Lung (tissue), 12 donors: ENCODE results near the gene CRIP3. TPM values are rescaled to one million over a fixed set of nuclear protein-coding genes. Genes with fewer than 3 reads are reported as not detected.

Experiments
- ATAC-seq: fragments of 200-7000 bp; cut with Tn5 transposase; one replicate; pipeline ENCODE4 v1.9.1; 2020; ENCODE audit warnings: moderate number of reproducible peaks; ENCODE audit not compliant: insufficient read depth, low FRiP score
- DNase-seq, 3 donors: peaks; one replicate each; pipeline ENCODE4 v3.0.0-alpha.2; 2013 to 2017
- H3K27ac ChIP-seq, 2 donors: one replicate each; pipeline ENCODE4 v1.5.1; 2013; ENCODE audit warnings: mild to moderate bottlenecking in 2 of 2, moderate library complexity in 2 of 2, control low read depth in 1 of 2, inconsistent platforms in 1 of 2, low read depth in 1 of 2, low read length in 1 of 2
- H3K27me3 ChIP-seq, 3 donors: one replicate each; pipeline ENCODE4 v1.5.1; 2013; ENCODE audit warnings: low read length in 2 of 3; ENCODE audit not compliant: control insufficient read depth in 3 of 3, insufficient read depth in 3 of 3
- H3K36me3 ChIP-seq, 4 donors: one replicate each; pipeline ENCODE4 v1.5.1; 2013; ENCODE audit warnings: low read length in 4 of 4, mild to moderate bottlenecking in 1 of 4, moderate library complexity in 1 of 4; ENCODE audit not compliant: control insufficient read depth in 4 of 4, insufficient read depth in 4 of 4
- H3K4me1 ChIP-seq, 5 donors: one replicate each; pipeline ENCODE4 v1.5.1; 2013; ENCODE audit warnings: low read length in 5 of 5, mild to moderate bottlenecking in 2 of 5, moderate library complexity in 1 of 5; ENCODE audit not compliant: control insufficient read depth in 5 of 5, insufficient read depth in 5 of 5
- H3K4me3 ChIP-seq: one replicate; pipeline ENCODE4 v1.5.1; 2013; ENCODE audit warnings: mild to moderate bottlenecking, control low read depth, moderate library complexity
- H3K9ac ChIP-seq, 2 donors: one replicate each; pipeline ENCODE4 v1.5.1; 2013; ENCODE audit warnings: low read length in 2 of 2, control low read depth in 1 of 2; ENCODE audit not compliant: insufficient read depth in 1 of 2
- H3K9me3 ChIP-seq, 4 donors: one replicate each; pipeline ENCODE4 v1.5.1; 2013; ENCODE audit warnings: low read length in 3 of 4, mild to moderate bottlenecking in 1 of 4, moderate library complexity in 1 of 4; ENCODE audit not compliant: control insufficient read depth in 4 of 4, insufficient read depth in 3 of 4
- CTCF ChIP-seq: IDR thresholded peaks from 2 replicates; pipeline ENCODE4 v1.5.1; 2012; ENCODE audit warnings: mild to moderate bottlenecking; ENCODE audit errors: control extremely low read depth, extremely low read depth
- WGBS, 2 donors: extraction: QIAGEN DNeasy Blood & Tissue Kit; methylation state at CpG; one replicate each; pipeline ENCODE4 v1.1.7; 2013; 5-methylcytosine and 5-hydroxymethylcytosine counted together
- polyA plus RNA-seq, 2 donors: library from polyadenylated mRNA; stranded (reverse); fragments of 200-250 nt; gene quantifications; one replicate each; pipeline ENCODE4 v1.2.1, GENCODE V29; 2013
- total RNA-seq, 2 donors: library from RNA; depleted of rRNA in 1 of 2; stranded (reverse); fragments of >200 nt in 1 of 2; gene quantifications; one replicate each; pipeline ENCODE4 v1.2.1, GENCODE V29; 2014 to 2021
- donor health status: control.
- donor health status: control.
- donor health status: Bipolar disorder and iron deficiency.
- donor health status: healthy.
- donor health status: DM: yes; HTN: yes; CAD: no.

CRIP3 gene
- total and polyA plus RNA-seq, 4 donors: 0.39 to 1.3 (median 0.76) TPM

DNA sequence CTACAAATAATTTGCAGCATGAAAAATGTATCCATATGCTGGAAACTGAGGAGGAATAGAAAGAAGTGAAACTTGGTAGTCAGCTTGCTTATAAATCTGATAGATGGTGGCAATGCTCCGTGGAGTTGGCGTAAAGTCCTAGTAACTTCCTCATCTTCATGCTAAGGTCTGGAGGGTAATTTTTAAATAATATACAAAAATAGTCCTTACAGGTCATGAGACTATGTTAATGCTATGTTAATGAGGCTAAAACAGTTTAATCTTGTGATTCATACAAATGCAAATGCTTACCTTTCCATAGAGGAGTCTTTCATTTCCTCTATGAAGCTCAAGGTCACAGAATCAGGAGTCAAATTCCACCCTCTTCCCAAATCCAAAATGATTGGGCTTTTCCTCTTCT, 9.4 kb upstream of the CRIP3 start:
- no peaks in the 10 kb centered on the region for H3K9me3 ChIP-seq
- WGBS, 2 donors: 76 to 87% methylated on average over 2 of the region's 2 CpGs
- no peak for TF ChIP-seq CTCF
- H3K4me1 ChIP-seq: no peaks in the 10 kb centered on the region
- no peaks in the 10 kb centered on the region for H3K27me3 ChIP-seq
- ATAC-seq (no peak), DNase-seq (no peak)
- H3K36me3 ChIP-seq: peaks cover 0 to 1% (median 0%) of the 10 kb centered on the region in 4 donors
- H3K27ac ChIP-seq: no peak overlapping the region
- no peak overlapping the region for H3K4me3 ChIP-seq
- H3K9ac ChIP-seq: no peak overlapping the region

- Histone ChIP-seq H3K4me1 (peaks cover 0 to 3% (median 0%) of the 10 kb centered on the region in 5 donors), H3K9ac (no peak overlapping the region), H3K36me3 (no peaks in the 10 kb centered on the region), H3K27ac (no peak overlapping the region), H3K4me3 (no peak overlapping the region), H3K27me3 (peaks cover 0 to 4% (median 0%) of the 10 kb centered on the region in 3 donors), H3K9me3 (no peaks in the 10 kb centered on the region)
- no peak for TF ChIP-seq CTCF
- no peak for DNase-seq
- 83 to 85% methylated on average over 1 of the region's 1 CpG for WGBS, 2 donors
- no peak for ATAC-seq
These were observed 5.2 kb upstream of the CRIP3 start for GRCh38 chr6:43313813-43314212.

- H3K4me1 ChIP-seq: peaks cover 0 to 9% (median 0%) of the 10 kb centered on the region in 5 donors
- no peak overlapping the region for H3K9ac ChIP-seq
- H3K27ac ChIP-seq: no peak overlapping the region
- H3K36me3 ChIP-seq: no peaks in the 10 kb centered on the region
- WGBS, 2 donors: 37 to 57% methylated on average over 3 of the region's 3 CpGs
- H3K9me3 ChIP-seq: no peaks in the 10 kb centered on the region
- no peak for DNase-seq
- no peak overlapping the region for H3K4me3 ChIP-seq
- no peak for ATAC-seq
- TF ChIP-seq CTCF: no peak
- H3K27me3 ChIP-seq: peaks cover 0 to 6% (median 0%) of the 10 kb centered on the region in 3 donors
These were observed 3.0 kb upstream of the CRIP3 start for GRCh38 chr6:43311666-43312065.

DNA sequence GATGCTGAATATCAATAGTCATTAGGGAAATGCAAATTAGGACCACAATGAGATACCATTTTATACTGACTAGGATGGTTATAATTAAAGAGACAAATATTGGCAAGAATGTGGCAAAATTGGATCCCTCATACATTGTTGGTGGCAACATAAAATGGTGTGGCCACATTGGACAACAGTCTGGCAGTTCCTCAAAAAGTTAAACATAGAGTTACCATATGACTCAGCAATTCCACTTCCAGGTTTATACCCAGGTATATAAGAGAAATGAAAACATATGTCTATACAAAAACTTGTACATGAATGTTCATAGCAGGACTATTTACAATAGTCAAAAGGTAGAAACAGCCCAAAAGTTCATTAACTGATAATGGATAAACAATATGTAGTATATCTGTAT, 2.0 kb upstream of the CRIP3 start:
- Histone ChIP-seq H3K9ac (no peak overlapping the region), H3K27ac (no peak overlapping the region), H3K27me3 (peaks cover 0 to 6% (median 0%) of the 10 kb centered on the region in 3 donors), H3K4me3 (no peak overlapping the region), H3K4me1 (peaks cover 0 to 9% (median 0%) of the 10 kb centered on the region in 5 donors), H3K36me3 (no peaks in the 10 kb centered on the region), H3K9me3 (no peaks in the 10 kb centered on the region)
- ATAC-seq (no peak), DNase-seq (no peak)
- TF ChIP-seq CTCF: no peak
